ES-I3 (cell line): Measurements from ENCODE around the gene SLC48A1.
A peak's percentile ranks its signal among the peaks of the same experiment; 100 is the strongest.

ENCODE experiments used
- H3K36me3 ChIP-seq: 2 replicates; pipeline ENCODE4 v1.6.1; 2013; ENCODE audit warnings: mild to moderate bottlenecking, low read length, control low read depth, moderate library complexity; ENCODE audit not compliant: insufficient read depth
- H3K4me1 ChIP-seq: 2 replicates; pipeline ENCODE4 v1.6.1; 2013; ENCODE audit warnings: mild to moderate bottlenecking, control low read depth, low read length; ENCODE audit not compliant: insufficient read depth
- H3K9ac ChIP-seq: 2 replicates; pipeline ENCODE4 v1.6.1; 2013; ENCODE audit warnings: low read depth, mild to moderate bottlenecking, low read length, moderate library complexity
- H3K9me3 ChIP-seq: 2 replicates; pipeline ENCODE4 v1.6.1; 2013; ENCODE audit warnings: mild to moderate bottlenecking, low read length, moderate library complexity; ENCODE audit not compliant: control insufficient read depth, insufficient read depth

The SLC48A1 gene

DNA sequence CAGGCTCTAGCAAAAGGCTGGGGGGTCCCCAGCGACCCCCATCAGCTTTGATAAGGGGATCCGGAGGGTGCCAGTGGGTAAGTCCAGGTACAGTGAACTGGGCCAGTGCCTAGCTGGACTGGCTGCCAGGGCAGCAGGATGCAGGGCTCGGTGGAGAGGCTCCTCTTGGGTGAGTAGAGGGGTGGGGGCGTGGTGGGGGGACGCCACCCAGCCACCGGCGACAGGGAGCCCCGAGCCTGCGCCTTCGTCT, 14.5 kb upstream of the SLC48A1 start:
- Histone ChIP-seq H3K4me1 (peaks cover 22% of the 10 kb centered on the region), H3K9me3 (no peaks in the 10 kb centered on the region), H3K9ac (peak overlapping the region; percentile 74; the same call in 1 of the 2 replicates), H3K36me3 (no peaks in the 10 kb centered on the region)

DNA sequence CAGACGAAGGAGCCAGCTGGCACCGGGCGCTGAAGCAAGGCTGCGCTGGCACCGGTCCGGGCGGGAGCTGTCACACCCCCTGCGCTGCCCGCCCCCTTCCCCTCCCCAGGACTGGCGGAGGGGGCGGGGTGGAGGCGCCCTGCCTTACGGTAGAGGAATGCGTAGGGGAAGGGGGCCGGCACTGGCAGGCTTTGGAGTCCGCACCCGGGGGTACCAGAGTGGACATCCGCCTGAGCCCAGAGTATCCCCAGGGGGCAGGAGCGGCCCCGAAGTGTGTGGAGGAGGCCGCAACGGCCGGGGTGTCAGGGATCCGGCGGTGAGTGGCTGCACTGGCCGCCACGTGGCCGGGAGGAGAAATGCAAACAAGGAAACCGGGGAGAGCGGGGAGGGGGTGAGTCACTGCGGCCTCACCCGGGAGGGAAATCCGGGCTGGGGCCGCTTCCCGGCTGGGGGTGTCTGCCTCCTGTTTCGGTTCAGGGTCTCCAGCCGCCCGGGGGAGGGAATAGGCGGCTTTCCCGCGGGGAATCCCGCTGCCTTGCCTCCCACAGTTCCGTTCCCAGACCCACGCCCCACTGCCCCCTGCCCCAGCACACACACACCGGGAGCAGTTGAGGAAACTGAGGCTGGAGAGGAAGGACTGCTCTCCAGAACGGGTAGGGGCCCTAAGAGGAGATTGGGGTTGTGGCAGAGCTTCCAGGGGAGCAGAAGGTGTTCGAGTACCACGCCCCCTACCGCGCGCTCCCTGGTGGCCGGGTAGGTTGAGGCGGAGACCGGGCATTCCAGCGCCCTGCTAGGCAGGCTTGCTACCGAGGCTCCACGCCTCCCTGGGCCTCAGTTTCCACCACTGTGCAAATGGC, 14.0 kb upstream of the SLC48A1 start, which contains the start of gene RAPGEF3:
RAPGEF3 (minus strand) TSS at position 47 of the 857 bp plus-strand sequence. CDS start 324 bp downstream, outside the sequence.
- H3K36me3 ChIP-seq = no peaks in the 10 kb centered on the region
- peak within 1 kb of the TSS; percentile 74 for H3K9ac ChIP-seq
- H3K4me1 ChIP-seq = peaks cover 20% of the 10 kb centered on the region
- no peaks in the 10 kb centered on the region for H3K9me3 ChIP-seq

DNA sequence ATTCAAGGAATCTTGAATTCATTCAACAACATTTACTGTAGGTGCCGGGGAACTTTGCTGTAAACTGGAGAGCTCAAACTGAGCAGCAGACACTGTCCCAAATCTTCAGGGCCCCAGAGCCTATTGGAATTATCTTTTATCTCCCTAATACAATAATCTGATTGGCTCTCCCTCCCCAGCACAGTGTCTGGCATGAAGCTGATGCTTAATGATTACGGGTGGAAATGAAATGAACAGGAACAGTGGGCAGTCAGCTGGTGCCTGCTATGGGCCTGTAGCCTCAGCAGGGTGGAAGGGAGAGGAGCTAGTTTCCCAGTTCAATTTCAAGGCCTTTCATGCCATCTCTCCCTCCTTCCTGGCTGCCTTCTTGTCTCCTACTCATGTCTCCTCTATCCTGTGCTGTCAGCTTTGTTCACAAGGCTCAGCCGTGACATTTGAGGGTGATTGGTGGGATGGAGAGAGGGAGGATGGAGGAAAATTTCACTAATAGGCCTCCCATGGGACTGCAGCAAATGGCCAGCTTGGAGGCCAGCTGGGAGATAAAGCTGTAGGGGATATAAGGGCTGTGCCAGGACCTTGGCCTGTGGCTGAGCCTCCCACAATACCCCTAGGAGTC, 10.1 kb upstream of the SLC48A1 start:
- H3K4me1 ChIP-seq = peaks cover 13% of the 10 kb centered on the region
- no peaks in the 10 kb centered on the region for H3K36me3 ChIP-seq
- no peak overlapping the region for H3K9ac ChIP-seq
- no peaks in the 10 kb centered on the region for H3K9me3 ChIP-seq

DNA sequence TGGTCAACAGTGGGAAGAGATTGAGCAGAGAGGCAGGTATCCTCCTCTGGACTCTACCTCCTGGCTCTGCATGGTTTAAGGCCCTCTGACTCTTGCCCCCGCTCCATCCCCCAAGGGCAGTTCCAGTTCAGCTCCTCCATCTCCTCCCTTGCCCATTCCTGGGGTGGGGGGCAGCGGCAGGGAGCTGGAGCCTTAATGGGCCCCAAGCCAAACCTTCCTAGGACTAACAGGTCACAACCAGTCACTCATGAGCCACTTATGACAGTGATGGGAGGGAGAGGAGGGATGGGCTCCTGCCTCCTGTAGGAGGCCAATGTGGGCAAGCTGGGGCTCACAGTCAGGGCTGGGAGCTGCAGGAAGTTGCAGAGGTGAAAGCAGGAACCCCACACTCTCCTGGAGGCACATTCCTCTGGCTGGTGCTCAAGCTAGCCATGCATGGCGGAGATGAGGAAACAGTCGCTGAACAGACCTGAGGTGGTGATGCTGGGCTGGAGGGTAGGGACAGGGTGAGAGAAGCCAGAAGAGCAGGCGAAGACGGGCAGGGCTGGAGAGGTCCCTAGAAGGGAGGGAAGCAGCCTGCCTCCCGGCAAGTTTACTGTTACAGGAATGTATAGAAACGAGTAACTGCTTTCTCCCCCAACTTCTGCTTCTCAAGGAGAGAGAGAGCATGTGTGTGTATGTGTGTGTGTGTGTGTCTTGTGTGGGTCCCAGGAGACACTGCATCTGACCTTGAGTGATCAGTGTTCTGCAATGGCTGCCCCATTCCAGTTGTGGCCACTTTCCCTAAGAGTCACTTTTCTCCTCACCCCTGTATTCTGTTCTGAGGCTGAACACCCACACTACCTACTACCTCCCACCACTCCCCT, 9.3 kb upstream of the SLC48A1 start:
- Histone ChIP-seq H3K9me3 (no peaks in the 10 kb centered on the region), H3K4me1 (peaks cover 19% of the 10 kb centered on the region), H3K36me3 (no peaks in the 10 kb centered on the region), H3K9ac (no peak overlapping the region)

DNA sequence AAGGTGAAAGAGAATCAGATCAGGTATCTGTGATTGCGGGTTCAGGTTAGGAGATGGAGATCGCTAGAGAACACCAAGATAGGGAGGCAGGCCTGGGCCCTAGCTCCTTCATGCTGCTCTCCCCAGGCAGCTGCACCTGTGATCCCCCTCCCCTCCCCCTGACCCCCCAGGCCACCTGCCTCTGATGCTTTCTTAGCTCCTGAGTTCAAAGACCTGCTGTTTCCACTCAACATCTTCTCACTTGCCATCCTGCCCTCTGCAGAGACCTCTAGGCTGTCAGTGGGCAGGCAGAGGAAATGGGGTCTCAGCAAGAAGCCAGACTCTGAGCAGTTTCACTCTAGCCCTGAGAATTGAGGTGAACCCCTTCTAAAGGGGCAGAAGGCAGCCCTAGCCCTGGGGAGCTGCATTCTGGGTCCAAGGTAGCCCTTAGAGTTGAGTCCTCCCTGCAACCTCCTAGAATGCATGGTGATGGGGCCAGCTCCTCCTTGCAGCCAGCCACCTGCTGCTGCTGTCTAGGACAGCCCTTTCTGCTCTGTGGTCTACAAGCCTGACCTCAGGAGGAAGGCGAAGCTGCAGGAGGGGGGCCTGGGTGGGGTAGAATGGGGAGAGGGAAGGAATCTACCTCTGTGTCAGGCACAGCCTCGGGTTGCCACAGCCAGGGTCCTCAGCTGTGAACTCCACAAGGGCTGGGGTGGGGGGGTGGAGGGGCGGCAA, 6.4 kb upstream of the SLC48A1 start:
- no peaks in the 10 kb centered on the region for H3K36me3 ChIP-seq
- no peaks in the 10 kb centered on the region for H3K9me3 ChIP-seq
- H3K4me1 ChIP-seq = peaks cover 23% of the 10 kb centered on the region
- H3K9ac ChIP-seq = no peak overlapping the region

DNA sequence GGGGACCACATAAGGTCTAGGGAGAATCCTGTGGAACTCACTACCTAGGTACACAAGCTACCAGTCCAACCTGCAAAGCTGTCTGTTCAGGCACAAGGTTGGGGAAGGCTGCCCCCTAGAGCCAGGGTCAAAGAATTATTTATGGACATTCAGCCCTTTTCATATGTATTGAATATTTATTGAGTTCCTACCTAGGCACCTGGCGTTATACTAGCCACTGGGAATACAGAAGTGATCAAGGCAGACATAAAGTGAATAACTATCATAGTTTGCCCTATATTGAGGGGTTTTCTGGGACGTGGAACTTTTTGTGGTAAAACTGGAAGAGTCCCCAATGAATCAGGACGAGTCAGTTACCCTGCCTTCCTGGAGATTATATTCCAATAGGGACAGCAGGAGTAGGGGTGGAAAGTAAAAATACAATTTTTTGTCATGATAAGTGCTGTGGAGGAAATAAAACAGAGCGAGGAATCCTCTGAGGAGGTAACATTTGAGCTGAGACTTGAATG, 5.8 kb upstream of the SLC48A1 start:
- no peaks in the 10 kb centered on the region for H3K9me3 ChIP-seq
- H3K4me1 ChIP-seq = peaks cover 23% of the 10 kb centered on the region
- no peaks in the 10 kb centered on the region for H3K36me3 ChIP-seq
- H3K9ac ChIP-seq = no peak overlapping the region

DNA sequence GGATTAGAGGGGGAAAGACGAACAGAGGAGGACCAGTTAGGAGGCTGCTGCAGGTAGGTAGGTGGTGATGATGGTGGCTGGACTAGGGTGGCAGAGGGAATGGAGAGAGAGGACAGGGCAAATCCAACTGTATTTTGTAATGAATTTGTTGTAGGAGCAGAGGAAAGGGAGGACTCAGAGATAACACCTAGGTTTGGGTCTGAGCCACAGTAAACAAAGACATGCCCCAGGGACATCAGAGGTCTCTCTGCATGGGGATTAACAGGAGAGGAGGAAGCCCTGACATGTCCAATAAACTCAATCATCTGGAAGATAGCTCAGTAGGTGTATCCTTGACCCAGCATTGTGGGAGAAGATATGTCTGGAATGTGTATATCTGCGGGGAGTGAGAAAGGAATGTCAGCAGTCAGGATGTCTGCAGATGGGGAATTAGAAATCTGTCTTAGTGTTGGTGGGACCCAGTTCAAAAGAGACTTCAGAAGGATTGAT, 4.7 kb upstream of the SLC48A1 start:
- H3K36me3 ChIP-seq = no peaks in the 10 kb centered on the region
- peaks cover 23% of the 10 kb centered on the region for H3K4me1 ChIP-seq
- no peaks in the 10 kb centered on the region for H3K9me3 ChIP-seq
- no peak overlapping the region for H3K9ac ChIP-seq

DNA sequence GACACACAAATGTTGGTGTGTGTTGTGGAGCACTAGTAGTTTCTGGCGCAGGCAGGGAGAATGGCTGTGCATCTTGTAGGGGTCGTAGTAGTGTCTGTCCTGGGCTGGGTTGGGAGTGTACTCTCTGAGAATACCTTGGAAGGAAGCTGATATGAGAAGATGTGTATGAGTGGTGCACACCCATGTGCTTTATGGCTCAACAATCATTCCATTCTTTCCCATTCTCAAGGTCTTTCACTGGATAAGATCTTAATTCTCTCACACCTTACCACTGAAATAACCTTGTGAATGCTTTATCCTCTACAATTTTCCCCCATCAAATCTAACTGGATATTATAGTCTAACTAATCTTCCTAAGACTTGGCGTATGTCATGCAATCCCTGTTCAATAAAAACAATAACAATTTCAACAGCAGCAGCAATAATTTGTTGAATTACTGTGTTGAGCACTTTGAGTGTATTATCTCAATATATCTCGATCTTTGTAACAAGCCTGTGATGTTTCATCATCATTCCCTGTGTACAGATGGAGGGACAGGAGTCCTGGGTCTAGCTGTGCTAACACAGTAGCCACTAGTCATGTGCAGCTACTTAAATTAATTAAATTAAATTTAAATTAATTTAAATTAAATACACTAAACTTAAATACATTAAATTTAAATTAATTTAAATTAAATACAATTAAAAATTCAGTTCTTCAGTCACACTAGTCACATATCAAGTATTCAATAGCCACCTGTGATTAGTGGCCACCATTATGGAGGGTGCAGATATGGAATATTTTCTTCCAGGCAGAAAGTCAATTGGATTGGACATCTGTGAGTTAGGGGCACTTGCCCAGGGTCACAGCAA, 3.6 kb upstream of the SLC48A1 start:
- no peaks in the 10 kb centered on the region for H3K9me3 ChIP-seq
- no peak overlapping the region for H3K9ac ChIP-seq
- no peaks in the 10 kb centered on the region for H3K36me3 ChIP-seq
- peaks cover 20% of the 10 kb centered on the region for H3K4me1 ChIP-seq

DNA sequence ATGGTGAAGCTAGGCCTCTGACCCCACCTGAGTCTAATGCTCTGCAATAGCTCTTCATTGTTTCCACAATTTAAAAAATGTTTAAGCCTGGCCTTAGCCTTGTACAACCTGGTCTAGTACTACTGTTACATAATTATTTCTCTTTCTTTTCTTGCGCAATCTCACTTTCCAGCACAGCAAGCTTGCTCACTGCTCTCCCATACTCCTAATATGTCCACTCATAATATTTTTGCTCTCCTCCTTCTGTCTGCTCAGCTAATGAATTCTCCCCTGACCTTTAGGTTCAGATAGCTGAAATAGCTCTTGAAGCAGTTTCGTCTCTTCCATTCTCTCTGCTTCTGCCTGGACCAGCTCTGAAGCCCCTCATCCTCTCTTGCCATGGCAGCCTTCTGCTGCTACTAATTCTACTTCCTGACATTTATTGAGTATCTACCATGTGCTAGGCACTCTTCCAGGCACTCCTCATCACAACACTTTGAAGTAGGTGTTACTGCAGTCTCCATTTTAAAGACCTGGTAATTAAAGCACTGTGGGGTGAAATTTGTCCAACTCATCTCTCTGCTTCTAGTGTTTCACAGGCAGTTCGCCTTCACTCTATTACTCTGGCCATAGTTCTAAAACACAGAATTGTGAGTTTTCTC, 2.8 kb upstream of the SLC48A1 start:
- Histone ChIP-seq H3K36me3 (no peaks in the 10 kb centered on the region), H3K4me1 (peaks cover 20% of the 10 kb centered on the region), H3K9ac (no peak overlapping the region), H3K9me3 (no peaks in the 10 kb centered on the region)

DNA sequence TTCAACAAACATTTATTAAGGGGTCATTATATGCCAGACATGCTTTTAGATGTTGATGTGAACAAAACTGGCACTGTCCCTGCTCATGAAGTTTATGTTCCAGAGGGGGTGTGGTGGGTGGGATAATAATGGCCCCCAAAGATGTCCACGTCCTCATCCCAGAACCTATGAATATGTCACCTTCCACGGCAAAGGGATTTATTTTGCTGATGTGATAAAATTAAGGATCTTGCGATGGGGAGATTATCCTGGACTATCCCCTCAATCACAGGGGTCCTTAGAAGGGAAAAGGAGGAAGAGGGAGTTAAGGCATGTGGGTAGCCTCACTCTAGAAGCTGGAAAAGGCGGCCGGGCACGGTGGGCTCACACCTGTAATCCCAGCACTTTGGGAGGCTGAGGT, 1.7 kb upstream of the SLC48A1 start:
- Histone ChIP-seq H3K9me3 (no peaks in the 10 kb centered on the region), H3K4me1 (peaks cover 20% of the 10 kb centered on the region), H3K36me3 (no peaks in the 10 kb centered on the region), H3K9ac (no peak overlapping the region)

DNA sequence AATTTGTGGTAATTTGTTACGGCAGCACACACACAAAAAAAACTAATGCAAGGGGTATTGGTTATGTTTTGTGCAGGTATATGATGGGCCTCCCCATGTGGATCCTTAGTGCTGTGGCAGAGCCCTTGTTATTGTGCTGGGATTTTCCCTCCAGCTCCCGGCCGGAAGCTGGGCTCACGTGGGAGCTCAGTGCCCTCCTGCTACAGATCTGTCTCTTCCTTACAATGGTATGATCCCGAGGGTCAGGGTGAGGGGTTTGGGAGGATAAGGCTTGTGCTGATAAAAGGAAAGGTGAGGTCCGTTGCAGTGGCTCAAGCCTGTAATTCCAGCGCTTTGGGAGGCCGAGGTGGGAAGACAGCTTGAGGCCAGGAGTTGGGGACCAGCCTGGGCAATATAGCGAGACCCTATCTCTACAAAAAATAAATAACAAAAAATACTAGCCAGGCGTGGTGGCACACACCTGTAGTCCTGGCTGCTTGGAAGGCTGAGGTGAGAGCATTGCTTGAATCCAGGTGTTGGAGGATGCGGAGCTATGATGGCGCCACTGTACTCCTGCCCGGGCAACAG, 861 bp upstream of the SLC48A1 start:
- H3K9me3 ChIP-seq = no peaks in the 10 kb centered on the region
- H3K4me1 ChIP-seq = peaks cover 23% of the 10 kb centered on the region
- peak overlapping the region; percentile 78; the same call in 1 of the 2 replicates for H3K9ac ChIP-seq
- no peaks in the 10 kb centered on the region for H3K36me3 ChIP-seq

DNA sequence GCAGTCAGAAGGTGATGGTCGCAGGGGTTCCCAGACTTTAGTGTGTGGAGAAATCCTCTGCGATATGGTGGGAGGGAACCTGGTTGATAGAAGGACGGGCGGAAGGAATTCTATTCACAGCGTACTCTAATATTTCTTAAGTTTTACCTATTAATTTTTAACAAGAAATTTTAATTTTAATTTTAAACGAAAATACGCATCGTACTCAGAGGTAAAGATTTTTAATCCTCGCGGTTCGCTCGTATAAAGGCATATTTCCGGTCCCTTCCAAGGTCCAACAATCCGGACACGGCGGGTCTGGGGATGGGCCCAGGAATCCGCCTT, 338 bp upstream of the SLC48A1 start:
- H3K9me3 ChIP-seq = no peaks in the 10 kb centered on the region
- peak overlapping the region; percentile 78; the same call in 1 of the 2 replicates for H3K9ac ChIP-seq
- H3K4me1 ChIP-seq = peaks cover 19% of the 10 kb centered on the region
- H3K36me3 ChIP-seq = no peaks in the 10 kb centered on the region
